GM15510 (cell line): ENCODE data around the gene CXorf58.

Source experiments
- POLR2A ChIP-seq: IDR thresholded peaks from 3 replicates; pipeline ENCODE4 v1.6.1; 2011; ENCODE audit warnings: borderline replicate concordance; ENCODE audit not compliant: insufficient read length; ENCODE audit errors: extremely low read depth

CXorf58 gene

DNA sequence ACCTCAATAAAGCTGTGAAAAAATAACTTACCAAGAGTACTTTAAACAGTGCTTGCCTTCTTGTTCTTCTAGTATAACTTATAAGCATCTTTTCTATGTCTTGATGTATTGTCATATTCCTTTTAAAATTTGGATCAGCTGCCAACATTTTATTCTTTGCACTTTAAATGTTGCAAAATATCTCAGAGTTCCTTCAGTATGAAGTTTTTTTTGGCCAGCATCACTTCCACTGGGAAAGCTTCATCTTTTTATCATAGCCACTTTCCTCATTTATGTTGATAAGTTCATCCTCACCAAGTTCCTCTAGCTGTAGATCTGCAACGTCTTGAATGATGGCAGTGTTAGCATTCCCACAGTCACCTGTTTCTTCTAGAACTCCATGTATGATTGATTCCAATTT, 24.2 kb downstream of the CXorf58 start:
- no peak for TF ChIP-seq POLR2A

- TF ChIP-seq POLR2A: no peak
These were observed 27.3 kb downstream of the CXorf58 start for GRCh38 chrX:23935106-23935505.

DNA sequence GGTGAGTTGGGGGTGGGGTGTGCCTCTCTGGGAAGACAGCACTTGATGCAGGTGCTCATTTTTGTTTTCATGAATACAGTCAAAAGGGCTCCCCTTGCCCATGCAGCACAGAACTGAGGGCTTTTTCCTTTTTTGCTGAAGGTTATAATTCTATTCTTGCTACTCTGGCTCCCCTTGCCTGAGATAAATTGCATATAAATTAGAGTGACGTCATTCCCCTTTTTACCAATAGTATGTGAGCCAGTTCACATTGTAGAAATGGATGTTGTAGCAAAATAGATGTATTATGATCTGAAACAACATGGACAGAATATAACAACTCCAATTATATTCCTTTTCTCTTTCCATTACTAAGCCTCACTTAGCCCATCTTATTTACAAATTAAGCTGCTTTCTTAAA, 28.4 kb downstream of the CXorf58 start:
- TF ChIP-seq POLR2A: no peak

DNA sequence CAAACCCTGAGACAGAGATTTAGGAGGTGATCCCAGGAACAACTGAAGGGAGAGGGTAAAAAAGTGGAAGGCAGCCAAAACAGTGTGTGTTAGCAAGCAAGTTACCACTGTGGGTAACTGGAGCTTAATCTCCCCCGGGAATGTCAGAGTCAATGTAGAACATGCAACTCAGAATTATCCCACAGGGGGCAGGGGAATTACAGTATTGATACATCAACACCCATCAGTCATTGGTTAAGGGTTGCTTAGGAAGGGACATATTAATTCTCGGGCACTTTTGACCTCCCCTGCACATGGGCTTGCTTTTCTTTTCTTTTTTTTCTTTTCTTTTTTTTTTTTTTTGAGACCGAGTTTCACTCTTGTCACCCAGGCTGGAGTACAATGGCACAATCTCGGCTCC, 29.3 kb downstream of the CXorf58 start:
- TF ChIP-seq POLR2A: no peak

DNA sequence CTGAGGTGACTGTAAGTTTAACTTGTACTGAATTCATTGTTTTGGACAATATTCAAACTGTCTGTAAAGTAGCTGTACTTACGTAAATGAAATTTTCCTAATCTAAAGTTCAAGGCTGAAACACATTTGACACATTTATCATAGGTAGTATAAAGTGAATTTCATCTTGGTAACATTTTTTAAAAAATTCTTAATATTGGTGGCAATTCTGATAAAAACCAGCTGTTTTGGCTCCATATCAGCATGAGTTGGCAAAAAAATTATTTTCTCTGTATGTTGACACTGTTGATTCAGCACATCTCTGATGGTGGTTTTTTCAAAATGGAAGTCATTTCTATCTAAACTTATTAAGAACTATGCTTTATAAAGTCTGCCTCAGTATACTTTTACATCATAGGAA, 30.9 kb downstream of the CXorf58 start:
- TF ChIP-seq POLR2A: no peak

DNA sequence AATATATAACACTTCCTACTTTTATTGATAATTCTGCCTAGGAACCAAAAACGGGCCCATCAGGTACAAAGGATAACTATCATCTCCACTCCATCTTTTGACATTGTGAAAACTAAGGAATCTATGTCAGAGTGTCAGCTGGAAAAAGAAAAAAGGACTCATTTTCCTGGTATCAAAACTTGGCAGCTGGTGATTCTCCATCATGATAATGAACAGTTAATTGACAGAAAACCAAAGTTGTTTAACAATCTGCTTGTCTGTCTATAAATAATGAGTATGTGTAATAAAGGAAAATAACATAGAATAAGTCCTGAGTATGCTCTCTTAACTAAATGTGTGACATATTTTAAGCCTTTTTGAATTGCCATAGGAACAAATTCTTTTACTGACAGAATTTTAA, 31.4 kb downstream of the CXorf58 start:
- TF ChIP-seq POLR2A: no peak

- no peak for TF ChIP-seq POLR2A
These were observed 36.4 kb downstream of the CXorf58 start for GRCh38 chrX:23944234-23944633.

- TF ChIP-seq POLR2A: no peak
These were observed 37.4 kb downstream of the CXorf58 start for GRCh38 chrX:23945206-23945605.

- TF ChIP-seq POLR2A: no peak
These were observed 44.6 kb downstream of the CXorf58 start for GRCh38 chrX:23952391-23952790.

DNA sequence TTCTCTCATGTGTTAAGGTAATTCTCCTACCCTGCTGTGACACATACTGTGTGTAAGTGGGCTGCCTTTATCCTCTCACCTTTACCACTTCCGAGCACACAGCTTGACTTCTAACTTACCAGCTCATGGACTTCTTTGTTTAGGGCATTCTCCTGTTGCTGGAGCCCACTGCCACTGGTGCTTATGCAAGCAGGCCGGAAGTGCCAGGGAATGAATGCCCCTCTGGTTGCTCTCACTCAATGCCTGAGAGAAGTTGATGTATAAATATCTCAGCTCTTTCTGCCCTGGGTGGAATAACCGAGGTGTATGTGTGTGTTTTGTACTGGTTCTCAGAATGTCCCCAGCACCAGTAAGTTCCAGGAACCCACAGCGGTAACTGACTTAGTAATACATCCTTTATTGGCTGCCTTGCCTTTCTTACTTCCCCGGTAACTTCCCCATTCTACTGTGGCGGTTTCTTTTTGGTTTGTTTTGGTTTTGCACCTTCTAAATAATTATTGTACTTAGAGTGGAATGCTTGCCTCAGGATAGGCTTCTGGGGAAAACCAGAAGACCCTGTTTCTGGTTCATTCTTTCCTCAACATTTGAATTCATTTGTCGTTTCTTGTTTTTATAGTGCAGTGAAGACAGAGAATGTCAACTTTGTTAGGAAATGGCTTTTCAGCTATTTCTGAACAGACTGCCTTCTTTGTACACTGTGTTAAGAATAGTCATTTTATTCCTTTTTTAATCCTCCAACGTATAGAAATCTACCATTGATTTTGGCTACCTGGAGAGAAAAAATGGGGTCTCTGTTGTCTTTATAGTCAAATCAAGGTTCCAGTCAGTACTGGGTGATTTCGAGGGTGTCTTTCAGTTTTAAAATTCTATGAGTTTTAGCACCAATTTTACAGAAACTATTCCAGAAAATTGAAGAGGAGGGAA, 45.4 kb downstream of the CXorf58 start:
- TF ChIP-seq POLR2A: no peak

DNA sequence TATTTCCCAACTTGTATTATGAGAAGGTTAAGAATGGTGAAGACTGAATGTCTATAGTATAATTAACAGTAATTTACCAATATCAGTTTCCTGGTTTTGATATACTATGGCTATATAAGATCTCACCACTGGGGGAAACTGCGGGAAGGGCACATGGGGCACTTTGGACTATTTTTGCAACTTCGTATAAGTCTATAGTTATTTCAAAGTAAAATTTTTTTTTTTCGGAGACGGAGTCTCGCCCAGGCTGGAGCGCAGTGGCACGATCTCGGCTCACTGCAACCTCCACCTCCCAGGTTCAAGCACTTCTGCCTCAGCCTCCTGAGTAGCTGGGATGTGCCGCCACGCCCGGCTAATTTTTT, 46.1 kb downstream of the CXorf58 start:
- no peak for TF ChIP-seq POLR2A

- TF ChIP-seq POLR2A: no peak
These were observed 46.6 kb downstream of the CXorf58 start for GRCh38 chrX:23954396-23954795.

DNA sequence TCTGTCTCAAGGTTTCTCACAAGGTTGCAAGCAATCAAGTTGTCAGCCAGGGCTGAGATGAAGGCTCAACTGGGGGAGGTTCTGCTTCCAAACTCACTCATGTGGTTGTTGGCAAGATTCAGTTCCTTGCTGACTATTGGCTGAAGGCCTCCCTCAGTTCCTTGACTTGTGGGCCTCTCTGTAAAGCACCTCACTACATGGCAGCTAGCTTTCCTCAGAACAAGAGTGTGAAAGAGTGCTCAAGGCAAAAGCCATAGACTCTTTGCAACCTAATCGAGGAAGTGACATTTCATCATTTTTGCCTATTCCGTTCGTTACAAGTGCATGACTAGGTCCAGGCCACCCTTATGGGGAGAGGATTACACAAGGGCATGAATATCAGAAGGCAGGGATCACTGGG, 52.0 kb downstream of the CXorf58 start:
- no peak for TF ChIP-seq POLR2A

- TF ChIP-seq POLR2A: no peak
These were observed 56.4 kb downstream of the CXorf58 start for GRCh38 chrX:23964191-23964590.

DNA sequence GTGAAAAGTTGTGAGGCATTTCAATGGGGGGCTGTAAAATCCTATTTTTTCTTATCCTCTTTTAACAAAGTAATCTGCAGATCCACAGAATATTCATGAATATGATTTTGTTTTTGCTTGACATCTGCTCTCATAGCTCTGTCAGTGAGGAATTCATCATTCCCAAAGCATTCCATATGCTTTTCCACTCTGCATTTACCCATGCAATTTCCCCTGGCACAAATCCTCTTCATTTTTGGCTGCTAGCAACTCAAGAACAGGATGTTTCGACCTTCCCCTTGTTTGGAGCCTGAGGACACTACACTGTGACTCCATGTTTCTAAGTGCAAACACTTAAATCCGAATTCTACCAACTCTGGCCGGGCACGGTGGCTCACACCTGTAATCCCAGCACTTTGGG, 70.7 kb downstream of the CXorf58 start:
- TF ChIP-seq POLR2A: no peak

DNA sequence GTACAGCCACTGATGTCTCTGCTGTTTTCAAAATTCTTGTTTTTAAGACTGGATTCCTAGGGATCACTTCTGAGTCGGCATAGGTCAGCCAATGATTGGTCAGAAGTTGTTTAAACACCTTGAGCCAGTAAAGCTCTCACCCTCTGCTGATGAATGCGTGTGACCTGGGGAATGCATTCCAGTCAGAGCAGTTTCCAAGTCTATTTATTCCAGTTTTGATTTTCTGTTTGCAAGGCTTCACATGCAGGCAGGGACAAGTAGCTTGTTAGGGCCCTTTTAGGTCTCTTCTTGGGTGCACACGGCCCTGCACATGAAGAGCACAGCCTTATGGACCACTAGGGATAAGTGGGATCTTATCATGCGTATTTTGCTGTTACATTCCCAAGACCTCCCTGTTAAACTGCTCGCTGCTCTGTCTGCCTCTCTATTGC, 72.2 kb downstream of the CXorf58 start:
- no peak for TF ChIP-seq POLR2A
